HCT116 (cell line): Measurements from ENCODE around the gene PSKH1.

Experiments used
- ATF3 ChIP-seq: IDR thresholded peaks from 2 replicates; pipeline ENCODE4 v1.6.1; 2012
- CEBPB ChIP-seq: IDR thresholded peaks from 2 replicates; pipeline ENCODE4 v1.6.1; 2012; ENCODE audit warnings: low read depth
- CTCF ChIP-seq, 3 experiments: fragments of 200-600 bp in 1 of 3; sonication (generic) in 1 of 3; IDR thresholded peaks in 2 of 3; conservative IDR thresholded peaks in 1 of 3; 2 replicates each; pipeline ENCODE4 v1.5.1; 2012 to 2017; ENCODE audit warnings: low read depth in 2 of 3, low read length in 2 of 3, antibody characterized with exemption in 1 of 3, borderline replicate concordance in 1 of 3, control low read depth in 1 of 3, mild to moderate bottlenecking in 1 of 3, mixed read lengths in 1 of 3, mixed run types in 1 of 3, moderate library complexity in 1 of 3; ENCODE audit not compliant: insufficient read depth in 1 of 3
- MAX ChIP-seq: IDR thresholded peaks from 2 replicates; pipeline ENCODE4 v1.6.1; 2012
- SP1 ChIP-seq: IDR thresholded peaks from 2 replicates; pipeline ENCODE4 v1.6.1; 2012; ENCODE audit warnings: low read depth
- ZFX ChIP-seq: fragments of 450-650 bp; IDR thresholded peaks from 2 replicates; pipeline ENCODE4 v1.6.1; 2017

- TF ChIP-seq ATF3 = no peak
- no peak for TF ChIP-seq ZFX
- TF ChIP-seq CEBPB = no peak
- no peak for TF ChIP-seq SP1
- TF ChIP-seq MAX = no peak
- TF ChIP-seq CTCF (IDR thresholded peaks at IDR 0.05 in 2 of 3, conservative IDR thresholded peaks at IDR 0.05 in 1 of 3; ENCODE audit: borderline replicate concordance in 1 of 3, insufficient read depth in 1 of 3, low read depth in 2 of 3, low read length in 2 of 3) = no peak
These were observed 47.1 kb upstream of the PSKH1 start for GRCh38 chr16:67846063-67846319.
